Neuronal stem cell (in vitro differentiated cells): ENCODE results near the gene SLC6A6.

Experiments used
- DNase-seq: peaks from one replicate; pipeline ENCODE4 v3.0.0-alpha.2; 2013; ENCODE audit warnings: low spot score
- H2AFZ ChIP-seq: one replicate; pipeline ENCODE4 v1.6.1; 2013; ENCODE audit warnings: mild to moderate bottlenecking, low read length, inconsistent platforms
- H2AK5ac ChIP-seq: 2 replicates; pipeline ENCODE4 v1.6.1; 2013; ENCODE audit warnings: low read depth, mild to moderate bottlenecking, inconsistent platforms, low read length, moderate library complexity, mixed read lengths
- H2BK120ac ChIP-seq: 2 replicates; pipeline ENCODE4 v1.6.1; 2013; ENCODE audit warnings: low read depth, mild to moderate bottlenecking, inconsistent platforms, low read length, moderate library complexity, mixed read lengths
- H2BK12ac ChIP-seq: one replicate; pipeline ENCODE4 v1.6.1; 2013; ENCODE audit warnings: low read length, inconsistent platforms
- H2BK15ac ChIP-seq: 2 replicates; pipeline ENCODE4 v1.6.1; 2013; ENCODE audit warnings: mild to moderate bottlenecking, low read length, inconsistent platforms, mixed read lengths
- H2BK5ac ChIP-seq: one replicate; pipeline ENCODE4 v1.6.1; 2013; ENCODE audit warnings: inconsistent platforms, mild to moderate bottlenecking, low read length, moderate library complexity
- H3K14ac ChIP-seq: one replicate; pipeline ENCODE4 v1.6.1; 2013; ENCODE audit warnings: low read length, inconsistent platforms
- H3K18ac ChIP-seq: 2 replicates; pipeline ENCODE4 v1.6.1; 2013; ENCODE audit warnings: low read length, inconsistent platforms
- H3K23ac ChIP-seq: 2 replicates; pipeline ENCODE4 v1.6.1; 2013; ENCODE audit warnings: low read depth, mild to moderate bottlenecking, mixed read lengths, low read length, inconsistent platforms; ENCODE audit not compliant: poor library complexity
- H3K27ac ChIP-seq: replicated peaks from 3 replicates; pipeline ENCODE4 v1.5.1; 2013; ENCODE audit warnings: low read length, inconsistent platforms
- H3K27me3 ChIP-seq, 3 experiments: 2 replicates each; pipeline ENCODE4 v1.6.1; 2013; ENCODE audit warnings: low read length in 3 of 3, mild to moderate bottlenecking in 2 of 3, inconsistent platforms in 1 of 3, low read depth in 1 of 3, mixed read lengths in 1 of 3, moderate library complexity in 1 of 3; ENCODE audit not compliant: control insufficient read depth in 3 of 3, insufficient read depth in 3 of 3
- H3K36me3 ChIP-seq, 2 donors: replicated peaks in 1 of 2; 2 replicates each; pipeline ENCODE4 v1.6.1; 2013; ENCODE audit warnings: low read length in 2 of 2; ENCODE audit not compliant: control insufficient read depth in 2 of 2, insufficient read depth in 2 of 2
- H3K4ac ChIP-seq: 2 replicates; pipeline ENCODE4 v1.6.1; 2013; ENCODE audit warnings: inconsistent platforms, mild to moderate bottlenecking, low read length, moderate library complexity
- H3K4me1 ChIP-seq, 2 donors: 1 replicate in 1 of 2; 2 replicates in 1 of 2; pipeline ENCODE4 v1.6.1; 2013; ENCODE audit warnings: low read length in 2 of 2, low read depth in 1 of 2; ENCODE audit not compliant: control insufficient read depth in 2 of 2, insufficient read depth in 1 of 2
- H3K4me2 ChIP-seq: one replicate; pipeline ENCODE4 v1.6.1; 2013; ENCODE audit warnings: mild to moderate bottlenecking, low read length, inconsistent platforms; ENCODE audit not compliant: insufficient read depth, poor library complexity, severe bottlenecking
- H3K4me3 ChIP-seq, 2 donors: 2 replicates each; pipeline ENCODE4 v1.5.1; 2013; ENCODE audit warnings: low read length in 2 of 2, mild to moderate bottlenecking in 2 of 2, inconsistent platforms in 1 of 2, moderate library complexity in 1 of 2
- H3K79me1 ChIP-seq: one replicate; pipeline ENCODE4 v1.6.1; 2013; ENCODE audit warnings: low read depth, mild to moderate bottlenecking, inconsistent platforms, low read length, moderate library complexity
- H3K9ac ChIP-seq: one replicate; pipeline ENCODE4 v1.6.1; 2013; ENCODE audit warnings: mild to moderate bottlenecking, low read depth, low read length, inconsistent platforms; ENCODE audit not compliant: poor library complexity
- H3K9me3 ChIP-seq, 2 donors: replicated peaks in 1 of 2; 2 replicates each; pipeline versions ENCODE3 to v1.6.1; 2013; ENCODE audit warnings: low read length in 2 of 2, mild to moderate bottlenecking in 2 of 2, inconsistent platforms in 1 of 2, low read depth in 1 of 2, mixed read lengths in 1 of 2, moderate library complexity in 1 of 2; ENCODE audit not compliant: control insufficient read depth in 2 of 2, insufficient read depth in 1 of 2
- H4K8ac ChIP-seq: one replicate; pipeline ENCODE4 v1.6.1; 2013; ENCODE audit warnings: low read depth, mild to moderate bottlenecking, inconsistent platforms, low read length, moderate library complexity
- H4K91ac ChIP-seq: one replicate; pipeline ENCODE4 v1.6.1; 2013; ENCODE audit warnings: low read length, low read depth, mild to moderate bottlenecking, inconsistent platforms; ENCODE audit not compliant: poor library complexity
- WGBS, 2 donors: extraction: QIAGEN DNeasy Blood & Tissue Kit; methylation state at CpG; one replicate each; pipeline ENCODE4 v1.1.7; 2013; ENCODE audit warnings: missing lambda C conversion rate in 2 of 2, mixed read lengths in 1 of 2; ENCODE audit not compliant: insufficient read length in 2 of 2, insufficient replicate concordance in 1 of 2; ENCODE audit errors: extremely low coverage in 2 of 2; 5-methylcytosine and 5-hydroxymethylcytosine counted together

Gene SLC6A6

GRCh38 chr3:14503033-14503705 is 100.8 kb downstream of the SLC6A6 start:
- H3K4me2 ChIP-seq = no peak overlapping the region
- no CpG with 5 or more reads among the region's 12 CpGs for WGBS, 2 donors
- peak overlapping the region; percentile 62 for H3K23ac ChIP-seq
- peaks cover 7 to 8% of the 10 kb centered on the region in 2 donors for H3K9me3 ChIP-seq
- H2AFZ ChIP-seq = no peak overlapping the region
- peak overlapping the region; percentile 42 for H3K14ac ChIP-seq
- H3K27me3 ChIP-seq = peaks cover 0 to 4% (median 0%) of the 10 kb centered on the region in 3 experiments
- H3K27ac ChIP-seq = no peak overlapping the region
- H3K18ac ChIP-seq = no peak overlapping the region
- H2BK120ac ChIP-seq = no peak overlapping the region
- DNase-seq = no peak
- H2BK15ac ChIP-seq = no peak overlapping the region
- no peak overlapping the region for H4K8ac ChIP-seq
- H3K4me1 ChIP-seq = no peaks in the 10 kb centered on the region
- H3K79me1 ChIP-seq = no peaks in the 10 kb centered on the region
- H3K36me3 ChIP-seq = peaks cover 0 to 3% of the 10 kb centered on the region in 2 donors
- no peak overlapping the region for H2BK12ac ChIP-seq
- H3K4ac ChIP-seq = no peak overlapping the region
- no peak overlapping the region for H2AK5ac ChIP-seq
- peak overlapping the region; percentile 35 for H3K9ac ChIP-seq
- H2BK5ac ChIP-seq = no peak overlapping the region
- no peak overlapping the region for H4K91ac ChIP-seq
- H3K4me3 ChIP-seq = peak overlapping the region in 1 of 2 donors; percentile 16

- no peak for DNase-seq
- Histone ChIP-seq H2AK5ac (no peak overlapping the region), H3K27ac (no peak overlapping the region), H3K23ac (no peak overlapping the region), H2AFZ (no peak overlapping the region), H3K4me2 (no peak overlapping the region), H3K9ac (no peak overlapping the region), H4K91ac (no peak overlapping the region), H2BK120ac (no peak overlapping the region), H3K4me3 (no peak overlapping the region), H3K9me3 (peaks cover 7 to 8% of the 10 kb centered on the region in 2 donors), H2BK15ac (no peak overlapping the region), H3K4ac (no peak overlapping the region), H3K36me3 (peaks cover 0 to 3% of the 10 kb centered on the region in 2 donors), H3K79me1 (no peaks in the 10 kb centered on the region), H2BK5ac (no peak overlapping the region), H3K27me3 (peaks cover 0 to 4% (median 0%) of the 10 kb centered on the region in 3 experiments), H3K14ac (no peak overlapping the region), H4K8ac (peak overlapping the region; percentile 72), H2BK12ac (no peak overlapping the region), H3K18ac (peak overlapping the region; percentile 8), H3K4me1 (no peaks in the 10 kb centered on the region)
- WGBS, 2 donors = no CpG with 5 or more reads among the region's 20 CpGs
Observed at GRCh38 chr3:14503706-14504065, 101.3 kb downstream of the SLC6A6 start.

GRCh38 chr3:14505001-14505802 is 102.8 kb downstream of the SLC6A6 start:
- no peak overlapping the region for H3K4ac ChIP-seq
- no peak overlapping the region for H3K27ac ChIP-seq
- no peak overlapping the region for H4K91ac ChIP-seq
- DNase-seq = no peak
- peak overlapping the region; percentile 25 for H3K14ac ChIP-seq
- peak overlapping the region; percentile 68 for H2AK5ac ChIP-seq
- no peak overlapping the region for H3K23ac ChIP-seq
- H3K9ac ChIP-seq = peak overlapping the region; percentile 35
- H2BK15ac ChIP-seq = no peak overlapping the region
- H3K9me3 ChIP-seq = peaks cover 6 to 7% of the 10 kb centered on the region in 2 donors
- H3K27me3 ChIP-seq = peaks cover 0 to 4% (median 3%) of the 10 kb centered on the region in 3 experiments
- H2BK12ac ChIP-seq = no peak overlapping the region
- peak overlapping the region; percentile 51 for H3K18ac ChIP-seq
- WGBS, 2 donors = no CpG with 5 or more reads among the region's 22 CpGs
- H2AFZ ChIP-seq = no peak overlapping the region
- peak overlapping the region; percentile 48 for H2BK5ac ChIP-seq
- H3K79me1 ChIP-seq = peaks cover 2% of the 10 kb centered on the region
- H3K4me2 ChIP-seq = no peak overlapping the region
- H4K8ac ChIP-seq = peak overlapping the region; percentile 53
- H3K4me1 ChIP-seq = peaks cover 0 to 3% of the 10 kb centered on the region in 2 donors
- no peak overlapping the region for H2BK120ac ChIP-seq
- peaks cover 0 to 3% of the 10 kb centered on the region in 2 donors for H3K36me3 ChIP-seq
- H3K4me3 ChIP-seq = no peak overlapping the region
